Measurements from ENCODE around the gene CBY1.

Gene CBY1

GRCh38 chr22:38718414-38718813 is 62.0 kb downstream of the CBY1 start:
- H3K36me3 ChIP-seq (ENCODE audit: control insufficient read depth in 1 of 2, insufficient read depth in 2 of 2, low read length in 2 of 2) = peaks cover 31 to 37% of the 10 kb centered on the region in 2 experiments
- H3K4ac ChIP-seq (ENCODE audit: low read depth, low read length) = no peak overlapping the region
- no peak overlapping the region for H4K12ac ChIP-seq (ENCODE audit: low read depth, low read length)
- H3K23ac ChIP-seq (ENCODE audit: low read length) = no peak overlapping the region
- H4K91ac ChIP-seq (ENCODE audit: low read depth, low read length) = no peak overlapping the region
- peaks cover 0 to 5% of the 10 kb centered on the region in 2 experiments for H3K4me1 ChIP-seq (ENCODE audit: control insufficient read depth in 1 of 2, insufficient read depth in 2 of 2, low read length in 2 of 2)
- H2BK12ac ChIP-seq (ENCODE audit: low read length) = no peak overlapping the region
- WGBS (ENCODE audit: extremely low coverage, insufficient coverage, insufficient read length) = no CpG with 5 or more reads among the region's 6 CpGs
- no peak overlapping the region for H3K4me2 ChIP-seq (ENCODE audit: low read length)
- no peaks in the 10 kb centered on the region for H3K27me3 ChIP-seq (ENCODE audit: insufficient read depth, low read length)
- H2BK120ac ChIP-seq (ENCODE audit: insufficient read depth, low read length, poor library complexity) = no peak overlapping the region
- H3K79me1 ChIP-seq (ENCODE audit: low read length) = no peaks in the 10 kb centered on the region
- no peaks in the 10 kb centered on the region for H3K9me3 ChIP-seq (ENCODE audit: insufficient read depth, low read depth, low read length)
- H2AFZ ChIP-seq (ENCODE audit: insufficient read depth, low read length, poor library complexity) = no peak overlapping the region
- H2BK5ac ChIP-seq (ENCODE audit: low read depth, low read length, poor library complexity) = no peak overlapping the region
- H4K8ac ChIP-seq (ENCODE audit: low read depth, low read length) = no peak overlapping the region
- H3K18ac ChIP-seq (ENCODE audit: low read length) = no peak overlapping the region
- no peak overlapping the region for H3K27ac ChIP-seq (ENCODE audit: low read depth, low read length)
- no peak overlapping the region for H3K9ac ChIP-seq (ENCODE audit: low read length)
- H2AK5ac ChIP-seq (ENCODE audit: low read length) = no peak overlapping the region
- no peak overlapping the region for H3K14ac ChIP-seq (ENCODE audit: low read length)
- DNase-seq = peak; percentile 83 to 88
- H3K4me3 ChIP-seq (ENCODE audit: low read depth, low read length) = no peak overlapping the region
- no peaks in the 10 kb centered on the region for H3K79me2 ChIP-seq (ENCODE audit: control insufficient read depth, insufficient read depth, low read length, poor library complexity)

- H3K14ac ChIP-seq (ENCODE audit: low read length) = no peak overlapping the region
- H2AK5ac ChIP-seq (ENCODE audit: low read length) = no peak overlapping the region
- no peak for DNase-seq
These were observed 62.8 kb downstream of the CBY1 start for GRCh38 chr22:38719196-38719595.

GRCh38 chr22:38720350-38720749 is 63.9 kb downstream of the CBY1 start:
- no peak overlapping the region for H3K4ac ChIP-seq (ENCODE audit: low read depth, low read length)
- no peak overlapping the region for H3K4me3 ChIP-seq (ENCODE audit: low read depth, low read length)
- H3K27me3 ChIP-seq (ENCODE audit: insufficient read depth, low read length) = no peaks in the 10 kb centered on the region
- no peak overlapping the region for H4K12ac ChIP-seq (ENCODE audit: low read depth, low read length)
- no peak overlapping the region for H2BK120ac ChIP-seq (ENCODE audit: insufficient read depth, low read length, poor library complexity)
- DNase-seq = peak in 1 of 2 donors; percentile 37
- no CpG with 5 or more reads among the region's 3 CpGs for WGBS (ENCODE audit: extremely low coverage, insufficient coverage, insufficient read length)
- H2AFZ ChIP-seq (ENCODE audit: insufficient read depth, low read length, poor library complexity) = no peak overlapping the region
- no peak overlapping the region for H3K27ac ChIP-seq (ENCODE audit: low read depth, low read length)
- H3K9ac ChIP-seq (ENCODE audit: low read length) = no peak overlapping the region
- H3K23ac ChIP-seq (ENCODE audit: low read length) = no peak overlapping the region
- H4K91ac ChIP-seq (ENCODE audit: low read depth, low read length) = no peak overlapping the region
- no peak overlapping the region for H3K14ac ChIP-seq (ENCODE audit: low read length)
- H3K4me1 ChIP-seq (ENCODE audit: control insufficient read depth in 1 of 2, insufficient read depth in 2 of 2, low read length in 2 of 2) = peaks cover 0 to 2% of the 10 kb centered on the region in 2 experiments
- H2BK12ac ChIP-seq (ENCODE audit: low read length) = no peak overlapping the region
- no peak overlapping the region for H2BK5ac ChIP-seq (ENCODE audit: low read depth, low read length, poor library complexity)
- H4K8ac ChIP-seq (ENCODE audit: low read depth, low read length) = no peak overlapping the region
- no peak overlapping the region for H2AK5ac ChIP-seq (ENCODE audit: low read length)
- no peaks in the 10 kb centered on the region for H3K9me3 ChIP-seq (ENCODE audit: insufficient read depth, low read depth, low read length)
- peaks cover 38 to 48% of the 10 kb centered on the region in 2 experiments for H3K36me3 ChIP-seq (ENCODE audit: control insufficient read depth in 1 of 2, insufficient read depth in 2 of 2, low read length in 2 of 2)
- no peaks in the 10 kb centered on the region for H3K79me2 ChIP-seq (ENCODE audit: control insufficient read depth, insufficient read depth, low read length, poor library complexity)
- H3K4me2 ChIP-seq (ENCODE audit: low read length) = no peak overlapping the region
- no peaks in the 10 kb centered on the region for H3K79me1 ChIP-seq (ENCODE audit: low read length)
- H3K18ac ChIP-seq (ENCODE audit: low read length) = no peak overlapping the region

More at GRCh38 chr22:38719196-38719595, 62.8 kb downstream of the CBY1 start:
- Histone ChIP-seq H3K4me3 (ENCODE audit: low read depth, low read length) (no peak overlapping the region), H2BK5ac (ENCODE audit: low read depth, low read length, poor library complexity) (no peak overlapping the region), H2BK12ac (ENCODE audit: low read length) (no peak overlapping the region), H2BK120ac (ENCODE audit: insufficient read depth, low read length, poor library complexity) (no peak overlapping the region), H4K12ac (ENCODE audit: low read depth, low read length) (no peak overlapping the region), H2AFZ (ENCODE audit: insufficient read depth, low read length, poor library complexity) (no peak overlapping the region), H3K27ac (ENCODE audit: low read depth, low read length) (no peak overlapping the region), H3K4me2 (ENCODE audit: low read length) (no peak overlapping the region), H3K79me1 (ENCODE audit: low read length) (no peaks in the 10 kb centered on the region), H3K9me3 (ENCODE audit: insufficient read depth, low read depth, low read length) (no peaks in the 10 kb centered on the region), H4K91ac (ENCODE audit: low read depth, low read length) (no peak overlapping the region), H3K9ac (ENCODE audit: low read length) (no peak overlapping the region), H3K18ac (ENCODE audit: low read length) (no peak overlapping the region), H3K4ac (ENCODE audit: low read depth, low read length) (no peak overlapping the region), H3K4me1 (ENCODE audit: control insufficient read depth in 1 of 2, insufficient read depth in 2 of 2, low read length in 2 of 2) (peaks cover 0 to 2% of the 10 kb centered on the region in 2 experiments), H3K79me2 (ENCODE audit: control insufficient read depth, insufficient read depth, low read length, poor library complexity) (no peaks in the 10 kb centered on the region), H4K8ac (ENCODE audit: low read depth, low read length) (no peak overlapping the region), H3K36me3 (ENCODE audit: control insufficient read depth in 1 of 2, insufficient read depth in 2 of 2, low read length in 2 of 2) (peaks cover 32 to 42% of the 10 kb centered on the region in 2 experiments), H3K27me3 (ENCODE audit: insufficient read depth, low read length) (no peaks in the 10 kb centered on the region), H3K23ac (ENCODE audit: low read length) (no peak overlapping the region)
- no CpG with 5 or more reads among the region's 6 CpGs for WGBS (ENCODE audit: extremely low coverage, insufficient coverage, insufficient read length)

DNA sequence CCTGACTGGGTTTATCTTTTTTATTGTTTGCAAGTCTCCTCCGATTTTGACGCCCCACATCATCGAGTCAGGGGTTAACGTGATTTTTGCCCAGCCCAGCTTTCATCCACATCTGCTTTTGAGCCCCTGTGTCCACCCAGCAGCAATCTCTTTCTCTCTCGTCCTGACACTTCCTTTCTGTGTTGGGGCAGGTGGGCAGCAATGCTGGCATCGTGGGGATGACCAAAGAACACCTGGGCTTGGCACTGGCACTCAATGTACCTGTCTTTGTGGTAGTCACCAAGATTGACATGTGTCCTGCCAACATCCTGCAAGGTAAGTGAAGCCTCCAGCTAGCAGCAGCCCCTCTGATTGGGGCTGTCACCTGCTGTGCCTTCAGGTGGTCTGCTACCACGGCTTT is 65.1 kb downstream of the CBY1 start:
- Histone ChIP-seq H3K9me3 (ENCODE audit: insufficient read depth, low read depth, low read length) (no peaks in the 10 kb centered on the region), H2BK120ac (ENCODE audit: insufficient read depth, low read length, poor library complexity) (no peak overlapping the region), H4K12ac (ENCODE audit: low read depth, low read length) (no peak overlapping the region), H3K4me3 (ENCODE audit: low read depth, low read length) (no peak overlapping the region), H3K4me1 (ENCODE audit: control insufficient read depth in 1 of 2, insufficient read depth in 2 of 2, low read length in 2 of 2) (peaks cover 0 to 2% of the 10 kb centered on the region in 2 experiments), H2BK5ac (ENCODE audit: low read depth, low read length, poor library complexity) (no peak overlapping the region), H3K27me3 (ENCODE audit: insufficient read depth, low read length) (no peaks in the 10 kb centered on the region), H3K36me3 (ENCODE audit: control insufficient read depth in 1 of 2, insufficient read depth in 2 of 2, low read length in 2 of 2) (peaks cover 42 to 49% of the 10 kb centered on the region in 2 experiments), H4K8ac (ENCODE audit: low read depth, low read length) (no peak overlapping the region), H3K27ac (ENCODE audit: low read depth, low read length) (no peak overlapping the region), H3K79me1 (ENCODE audit: low read length) (no peaks in the 10 kb centered on the region), H2AK5ac (ENCODE audit: low read length) (no peak overlapping the region), H4K91ac (ENCODE audit: low read depth, low read length) (no peak overlapping the region), H3K4ac (ENCODE audit: low read depth, low read length) (no peak overlapping the region), H3K18ac (ENCODE audit: low read length) (no peak overlapping the region), H3K79me2 (ENCODE audit: control insufficient read depth, insufficient read depth, low read length, poor library complexity) (no peaks in the 10 kb centered on the region), H3K23ac (ENCODE audit: low read length) (no peak overlapping the region), H2AFZ (ENCODE audit: insufficient read depth, low read length, poor library complexity) (no peak overlapping the region), H3K14ac (ENCODE audit: low read length) (no peak overlapping the region), H3K4me2 (ENCODE audit: low read length) (no peak overlapping the region), H3K9ac (ENCODE audit: low read length) (no peak overlapping the region), H2BK12ac (ENCODE audit: low read length) (no peak overlapping the region)
- no CpG with 5 or more reads among the region's 7 CpGs for WGBS (ENCODE audit: extremely low coverage, insufficient coverage, insufficient read length)
- DNase-seq = no peak

Data from trophoblast cell (in vitro differentiated cells and primary cell).